Measurements from ENCODE around the gene PPP1R1B. TPM values are rescaled to one million over a fixed set of nuclear protein-coding genes. Genes with fewer than 3 reads are reported as not detected.

Gene PPP1R1B
- total and polyA plus RNA-seq, 2 experiments from 2014 or later: 3.4 to 5.4 TPM

- DNase-seq (ENCODE audit: low spot score) (no peak), ATAC-seq (no peak)
- H3K27ac ChIP-seq (ENCODE audit: low read depth): no peak overlapping the region
- H3K9me2 ChIP-seq (ENCODE audit: insufficient read depth): no peaks in the 10 kb centered on the region
- peaks cover 61% of the 10 kb centered on the region for H3K4me1 ChIP-seq (ENCODE audit: insufficient read depth)
- peaks cover 98% of the 10 kb centered on the region for H3K27me3 ChIP-seq (ENCODE audit: insufficient read depth)
- Mint-ChIP-seq H3K27ac (no peak overlapping the region), H3K36me3 (ENCODE audit: low read depth) (no peaks in the 10 kb centered on the region), H3K4me3 (peak overlapping the region; percentile 32; the same call in 2 of the 3 replicates), H3K9me3 (no peaks in the 10 kb centered on the region), H3K4me1 (peaks cover 50% of the 10 kb centered on the region), H3K27me3 (ENCODE audit: insufficient read depth, low read depth, poor library complexity) (peaks cover 87% of the 10 kb centered on the region)
- H3K4me3 ChIP-seq: peak overlapping the region; percentile 48
- peak overlapping the region; percentile 76 for H3K4me2 ChIP-seq
- no peak overlapping the region for H2AFZ ChIP-seq
- peaks cover 40% of the 10 kb centered on the region for H3F3A ChIP-seq (replicated peaks; ENCODE audit: low read depth)
- no peaks in the 10 kb centered on the region for H3K36me3 ChIP-seq (ENCODE audit: insufficient read depth)
- H4K20me1 ChIP-seq (replicated peaks; ENCODE audit: insufficient read depth): peaks cover 13% of the 10 kb centered on the region; the same call in 1 of the 2 replicates
- no peak for TF ChIP-seq JUNB (IDR thresholded peaks at IDR 0.05; ENCODE audit: unreplicated experiment)
- peak; percentile 51 for TF ChIP-seq EZH2 (IDR thresholded peaks at IDR 0.05; ENCODE audit: low read depth, unreplicated experiment)
- no peak for TF ChIP-seq CTCF (conservative IDR thresholded peaks at IDR 0.05; ENCODE audit: low read depth in 2 of 2)
- no peak for TF ChIP-seq ETS1 (IDR thresholded peaks at IDR 0.05)
- no peaks in the 10 kb centered on the region for H3K79me2 ChIP-seq (replicated peaks; ENCODE audit: insufficient read depth)
Observed at GRCh38 chr17:39595928-39596510, 30.7 kb upstream of the PPP1R1B start.

GRCh38 chr17:39596543-39597267, 30.0 kb upstream of the PPP1R1B start:
- Histone ChIP-seq H3K9me2 (ENCODE audit: insufficient read depth) (no peaks in the 10 kb centered on the region), H3K4me2 (peak overlapping the region; percentile 76), H3K27me3 (ENCODE audit: insufficient read depth) (peaks cover 98% of the 10 kb centered on the region), H4K20me1 (replicated peaks; ENCODE audit: insufficient read depth) (peaks cover 13% of the 10 kb centered on the region; the same call in 1 of the 2 replicates), H2AFZ (no peak overlapping the region), H3K79me2 (replicated peaks; ENCODE audit: insufficient read depth) (no peaks in the 10 kb centered on the region), H3K27ac (ENCODE audit: low read depth) (no peak overlapping the region), H3K36me3 (ENCODE audit: insufficient read depth) (no peaks in the 10 kb centered on the region), H3K4me1 (ENCODE audit: insufficient read depth) (peaks cover 62% of the 10 kb centered on the region), H3K4me3 (peak overlapping the region; percentile 48), H3F3A (replicated peaks; ENCODE audit: low read depth) (peaks cover 42% of the 10 kb centered on the region)
- DNase-seq (ENCODE audit: low spot score): no peak
- ATAC-seq: no peak
- Mint-ChIP-seq H3K4me1 (peaks cover 52% of the 10 kb centered on the region), H3K9me3 (no peaks in the 10 kb centered on the region), H3K27ac (no peak overlapping the region), H3K27me3 (ENCODE audit: insufficient read depth, low read depth, poor library complexity) (peaks cover 91% of the 10 kb centered on the region), H3K36me3 (ENCODE audit: low read depth) (no peaks in the 10 kb centered on the region), H3K4me3 (peak overlapping the region; percentile 50)
- TF ChIP-seq EZH2 (IDR thresholded peaks at IDR 0.05; ENCODE audit: low read depth, unreplicated experiment) (peak; percentile 99), ZNF114 (CRISPR knock-in tag; IDR thresholded peaks at IDR 0.05) (no peak)

Data from GM23338 (cell line).